ENCODE results near the gene EIF2S3. TPM values are rescaled to one million over a fixed set of nuclear protein-coding genes. Genes with fewer than 3 reads are reported as not detected.
A peak's percentile ranks its signal among the peaks of the same experiment; 100 is the strongest.

The EIF2S3 gene
- total RNA-seq, 3 donors from 2014 or later = 95.5 to 150 (median 129) TPM

GRCh38 chrX:24023544-24023943 lies 31.2 kb upstream of the EIF2S3 start:
- Histone ChIP-seq H3K4me3 (peak overlapping the region; percentile 72 to 74 (median 74)), H3K27me3 (peaks cover 0 to 26% of the 10 kb centered on the region in 2 donors), H3K36me3 (no peaks in the 10 kb centered on the region), H3K27ac (no peak overlapping the region), H3K4me1 (no peaks in the 10 kb centered on the region), H3K9me3 (no peaks in the 10 kb centered on the region)
- no peak for DNase-seq (ENCODE audit: low spot score in 2 of 2)
- TF ChIP-seq POLR2A (IDR thresholded peaks at IDR 0.05) (no peak), CTCF (IDR thresholded peaks at IDR 0.05) (no peak), POLR2AphosphoS5 (IDR thresholded peaks at IDR 0.05) (no peak)
- intact Hi-C loops (cut with DNase I; ENCODE audit: low total_unique reads) = no loop called here

GRCh38 chrX:24023972-24024669 lies 30.6 kb upstream of the EIF2S3 start:
- no peak for DNase-seq (ENCODE audit: low spot score in 2 of 2)
- peak overlapping the region; percentile 72 to 74 (median 74) for H3K4me3 ChIP-seq
- no peaks in the 10 kb centered on the region for H3K36me3 ChIP-seq
- no peaks in the 10 kb centered on the region for H3K9me3 ChIP-seq
- intact Hi-C loops (cut with DNase I; ENCODE audit: low total_unique reads) = no loop called here
- TF ChIP-seq POLR2A (IDR thresholded peaks at IDR 0.05) = no peak
- no peak for TF ChIP-seq POLR2AphosphoS5 (IDR thresholded peaks at IDR 0.05)
- TF ChIP-seq CTCF (IDR thresholded peaks at IDR 0.05) = no peak
- peaks cover 0 to 32% of the 10 kb centered on the region in 2 donors for H3K27me3 ChIP-seq
- H3K27ac ChIP-seq = peak overlapping the region in 1 of 2 donors; percentile 95
- H3K4me1 ChIP-seq = no peaks in the 10 kb centered on the region

DNA sequence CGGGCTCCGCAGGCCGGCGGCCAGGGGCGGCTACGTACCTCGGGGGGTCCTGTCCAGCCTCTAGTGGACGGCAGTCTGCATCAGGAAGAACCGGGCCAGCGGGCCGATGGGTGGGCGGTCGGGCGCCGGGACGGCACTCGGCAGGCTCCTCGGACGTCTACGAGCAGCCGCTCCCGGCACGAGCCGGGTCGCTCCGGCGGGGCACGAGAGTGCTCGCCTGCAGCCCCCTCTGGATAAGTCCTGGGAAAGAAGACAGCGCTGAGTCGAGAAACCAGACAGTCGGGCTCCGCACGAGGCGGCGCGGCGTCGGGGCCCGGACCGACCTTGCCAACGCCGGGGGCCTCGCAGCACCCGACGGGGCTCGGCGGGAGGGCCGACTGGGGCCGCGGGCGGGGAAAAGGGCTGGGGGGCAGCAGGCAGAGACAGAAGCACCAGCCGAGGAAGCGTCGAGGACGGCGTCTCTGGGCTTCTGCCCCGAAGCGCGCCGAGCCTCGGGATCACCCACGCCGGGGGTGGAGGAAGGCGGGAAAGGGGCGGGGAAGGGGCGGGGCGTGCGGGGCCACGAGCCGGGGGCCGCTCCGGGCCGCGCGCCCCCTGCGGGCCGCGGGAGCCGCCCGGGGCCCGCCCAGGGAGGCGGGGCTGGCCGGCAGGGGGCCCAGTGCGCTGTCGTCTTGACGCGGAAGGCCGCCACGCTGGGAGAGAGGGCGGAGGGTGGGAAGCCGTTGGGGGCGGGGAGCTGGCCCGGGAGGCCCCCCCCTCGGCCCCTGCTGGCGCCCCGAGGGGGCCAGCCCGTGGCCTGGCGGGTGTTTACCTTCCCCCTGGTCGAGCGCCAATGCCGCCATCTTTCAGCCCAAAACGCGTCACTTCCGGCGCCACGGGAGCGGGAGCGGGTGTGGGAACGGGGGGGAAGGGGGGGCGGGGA lies 29.7 kb upstream of the EIF2S3 start:
- TF ChIP-seq CTCF (IDR thresholded peaks at IDR 0.05) (no peak), POLR2A (IDR thresholded peaks at IDR 0.05) (peak; percentile 29), POLR2AphosphoS5 (IDR thresholded peaks at IDR 0.05) (peak; percentile 39 to 77 (median 64))
- peak; percentile 74 to 81 for DNase-seq (ENCODE audit: low spot score in 2 of 2)
- intact Hi-C loops (cut with DNase I; ENCODE audit: low total_unique reads) = loop anchor here (5.0 kb wide), 1 partner anchor 118 kb away; the partner anchor contains the start of genes APOO and CXorf58
- Histone ChIP-seq H3K36me3 (no peaks in the 10 kb centered on the region), H3K4me1 (no peaks in the 10 kb centered on the region), H3K9me3 (no peaks in the 10 kb centered on the region), H3K4me3 (peak overlapping the region; percentile 72 to 74 (median 74)), H3K27ac (peak overlapping the region; percentile 95 to 99), H3K27me3 (peaks cover 0 to 34% of the 10 kb centered on the region in 2 donors)

- TF ChIP-seq POLR2AphosphoS5 (IDR thresholded peaks at IDR 0.05) (peak; percentile 13 to 37 (median 19)), CTCF (IDR thresholded peaks at IDR 0.05) (no peak)
- Histone ChIP-seq H3K4me3 (peak overlapping the region; percentile 72 to 74 (median 74)), H3K36me3 (no peaks in the 10 kb centered on the region), H3K27me3 (peaks cover 0 to 30% of the 10 kb centered on the region in 2 donors), H3K9me3 (no peaks in the 10 kb centered on the region), H3K4me1 (no peaks in the 10 kb centered on the region), H3K27ac (peak overlapping the region; percentile 95 to 99)
- intact Hi-C loops (cut with DNase I; ENCODE audit: low total_unique reads) = loop anchor here (5.0 kb wide), 1 partner anchor 119 kb away; the partner anchor contains the start of genes APOO and CXorf58
- DNase-seq (ENCODE audit: low spot score in 2 of 2) = peak; percentile 26 to 51
These were observed 28.9 kb upstream of the EIF2S3 start for GRCh38 chrX:24025741-24026403.

Measured in breast epithelium (tissue), 4 donors.